HG03457 (cell line): Measurements from ENCODE around the gene OSTN.

Experiments
- ATAC-seq: cut with Tn5 transposase; IDR thresholded peaks from one replicate; pipeline ENCODE4 v1.9.1; 2021; ENCODE audit warnings: moderate number of reproducible peaks; ENCODE audit not compliant: unreplicated experiment

Gene OSTN

DNA sequence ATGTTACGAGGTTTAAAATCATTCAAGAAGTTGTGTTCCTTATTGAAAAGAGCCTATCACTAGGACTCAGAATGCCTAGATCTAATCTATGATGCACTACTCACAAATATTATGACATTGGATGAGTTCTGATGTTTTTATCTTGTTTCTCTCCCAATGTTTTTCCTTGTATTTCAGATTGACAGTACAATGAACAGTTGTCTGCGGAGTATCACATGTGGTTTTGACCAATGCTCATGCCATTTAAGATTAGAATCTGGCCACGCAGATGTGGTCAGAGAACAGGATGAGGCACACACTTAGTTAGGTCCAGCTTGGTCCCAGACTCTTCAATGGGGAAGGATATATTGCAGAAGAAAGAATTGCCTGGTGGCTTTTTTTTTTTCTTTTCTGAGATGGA lies 104.6 kb downstream of the OSTN start:
- ATAC-seq: no peak

DNA sequence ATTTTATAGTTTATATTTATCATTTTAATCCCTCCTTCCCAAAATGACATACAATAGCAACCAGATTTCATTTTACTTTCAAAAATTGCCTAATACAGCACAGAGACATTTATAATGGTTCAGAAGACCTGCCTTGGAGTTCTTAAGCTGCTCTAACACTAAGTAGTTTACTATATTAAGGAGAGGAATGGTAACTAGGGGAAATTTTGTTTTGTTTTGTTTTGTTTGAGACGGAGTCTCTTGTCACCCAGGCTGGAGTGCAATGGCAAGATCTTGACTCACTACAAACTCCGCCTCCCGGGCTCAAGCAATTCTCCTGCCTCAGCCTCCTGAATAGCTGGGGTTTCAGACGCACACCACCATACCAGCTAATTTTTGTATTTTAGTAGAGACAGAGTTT lies 107.4 kb downstream of the OSTN start:
- ATAC-seq: no peak

DNA sequence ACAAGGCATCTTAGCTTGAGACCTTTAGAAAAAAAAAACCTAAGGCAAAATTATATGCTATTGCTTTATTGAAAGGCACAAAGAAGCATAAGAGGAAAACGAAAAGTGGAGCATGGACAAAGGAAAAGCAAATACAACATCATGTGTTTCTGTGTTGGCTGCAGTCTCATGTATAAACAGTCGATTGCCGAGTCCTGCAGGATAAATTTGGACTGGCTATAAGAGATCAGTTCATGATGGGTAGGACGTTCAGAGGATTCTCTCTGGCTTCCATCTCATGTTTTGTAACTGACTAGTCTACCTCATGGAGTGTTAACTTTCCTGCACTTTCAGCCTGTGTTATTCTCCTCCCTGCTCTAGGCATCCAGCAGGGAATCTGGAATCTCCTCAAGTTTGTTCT lies 108.3 kb downstream of the OSTN start:
- no peak for ATAC-seq

DNA sequence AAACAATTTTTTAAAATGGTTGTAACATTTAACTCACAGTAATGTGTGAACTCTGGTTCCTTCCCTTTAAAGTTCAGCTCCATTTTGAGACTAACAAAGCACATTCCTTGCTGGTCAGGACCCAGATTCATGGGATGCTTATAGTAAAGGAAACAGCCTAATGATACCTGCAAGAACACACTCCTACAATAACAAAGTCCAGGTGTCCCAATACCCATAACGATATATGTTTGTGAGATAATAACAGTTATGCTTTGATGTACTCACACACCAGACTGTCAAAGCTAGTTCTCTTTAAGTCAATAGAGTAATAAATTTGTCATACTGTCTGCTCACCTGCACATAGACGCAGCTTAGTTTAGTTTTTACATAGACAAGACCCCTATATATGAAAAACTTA lies 114.3 kb downstream of the OSTN start:
- no peak for ATAC-seq

DNA sequence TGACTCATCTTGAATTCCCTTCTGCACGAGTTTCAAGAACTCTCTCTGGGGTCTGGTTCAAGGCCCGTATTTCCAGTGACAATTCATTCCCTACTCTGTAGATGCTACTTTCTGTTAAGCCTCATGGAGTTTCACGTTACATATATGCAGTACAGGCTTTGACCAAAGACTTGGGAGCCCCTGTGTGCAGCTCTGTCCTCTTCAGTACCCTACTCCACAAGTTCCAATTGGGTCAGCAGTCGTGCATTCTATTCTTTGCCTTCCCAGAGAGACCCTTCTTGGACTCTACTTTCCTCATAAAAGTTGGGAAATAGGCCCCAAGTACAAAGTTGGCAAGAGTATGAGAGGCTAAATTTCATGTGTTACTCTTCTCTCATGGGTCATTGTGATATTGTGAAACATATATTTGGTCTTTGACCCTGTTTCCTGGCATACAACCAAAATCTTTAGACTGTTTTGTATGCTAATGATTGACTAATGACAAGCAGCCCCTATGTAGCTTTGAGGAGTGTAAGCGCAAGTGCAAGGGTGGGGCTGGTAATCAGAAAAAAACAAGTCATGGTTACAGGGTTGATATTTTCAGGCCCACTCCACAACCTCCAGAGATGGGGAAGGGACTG lies 115.2 kb downstream of the OSTN start:
- no peak for ATAC-seq
